GM19467 (cell line): Measurements from ENCODE around the gene AGXT.

Source experiments
- ATAC-seq: cut with Tn5 transposase; IDR thresholded peaks from one replicate; pipeline ENCODE4 v1.9.1; 2021; ENCODE audit warnings: mild to moderate bottlenecking, moderate library complexity; ENCODE audit not compliant: unreplicated experiment

Gene AGXT

GRCh38 chr2:240865391-240865790, 3.2 kb upstream of the AGXT start:
- no peak for ATAC-seq

- no peak for ATAC-seq
These were observed 708 bp downstream of the AGXT start for GRCh38 chr2:240869109-240869955.

- ATAC-seq: no peak
These were observed 1.6 kb downstream of the AGXT start for GRCh38 chr2:240869956-240870875.

GRCh38 chr2:240871071-240871958, 2.7 kb downstream of the AGXT start:
- ATAC-seq: no peak

- ATAC-seq: no peak
These were observed 3.9 kb downstream of the AGXT start for GRCh38 chr2:240872317-240873097.

- no peak for ATAC-seq
These were observed 4.6 kb downstream of the AGXT start for GRCh38 chr2:240873098-240873788.

GRCh38 chr2:240873805-240874714, 5.4 kb downstream of the AGXT start:
- ATAC-seq: no peak

- ATAC-seq: no peak
These were observed 6.1 kb downstream of the AGXT start for GRCh38 chr2:240874715-240875227.

- no peak for ATAC-seq
These were observed 6.8 kb downstream of the AGXT start for GRCh38 chr2:240875228-240876034.

- ATAC-seq: no peak
These were observed 7.4 kb downstream of the AGXT start for GRCh38 chr2:240876035-240876474.

- ATAC-seq: no peak
These were observed 8.0 kb downstream of the AGXT start for GRCh38 chr2:240876475-240877251.

- no peak for ATAC-seq
These were observed 9.1 kb downstream of the AGXT start for GRCh38 chr2:240877460-240878340.

GRCh38 chr2:240878341-240878936, 9.8 kb downstream of the AGXT start:
- no peak for ATAC-seq

GRCh38 chr2:240879105-240879504, 10.5 kb downstream of the AGXT start:
- ATAC-seq: no peak

GRCh38 chr2:240881913-240882312, 13.3 kb downstream of the AGXT start:
- no peak for ATAC-seq
